Loucy (cell line): Measurements from ENCODE around the gene STRA8.

Experiments
- H2AFZ ChIP-seq: fragments of 200-600 bp; sonication (generic); 2 replicates; pipeline ENCODE4 v1.6.0; 2016; ENCODE audit warnings: antibody characterized with exemption, mild to moderate bottlenecking, low read length, moderate library complexity
- H3F3A ChIP-seq: fragments of 200-600 bp; 2 replicates; pipeline ENCODE4 v1.6.0; 2016; ENCODE audit warnings: antibody characterized with exemption, low read depth, mild to moderate bottlenecking
- H3K27me3 ChIP-seq: fragments of 200-600 bp; sonication (generic); 2 replicates; pipeline ENCODE4 v1.6.1; 2014; ENCODE audit warnings: low read length, mild to moderate bottlenecking; ENCODE audit not compliant: insufficient read depth, poor library complexity, severe bottlenecking
- H3K36me3 ChIP-seq: fragments of 200-600 bp; sonication (generic); 2 replicates; pipeline ENCODE4 v1.6.1; 2016; ENCODE audit warnings: low read length; ENCODE audit not compliant: insufficient read depth
- H3K4me1 ChIP-seq: fragments of 200-600 bp; sonication (generic); 2 replicates; pipeline ENCODE4 v1.5.1; 2014; ENCODE audit warnings: low read length, mild to moderate bottlenecking; ENCODE audit not compliant: insufficient read depth, poor library complexity, severe bottlenecking
- H3K4me2 ChIP-seq: fragments of 200-600 bp; sonication (generic); 2 replicates; pipeline ENCODE4 v1.6.0; 2014; ENCODE audit warnings: antibody characterized with exemption, low read length, low read depth, mild to moderate bottlenecking; ENCODE audit not compliant: poor library complexity, severe bottlenecking
- H3K4me3 ChIP-seq: fragments of 200-600 bp; sonication (generic); 2 replicates; pipeline ENCODE4 v1.5.1; 2014; ENCODE audit warnings: low read length, mild to moderate bottlenecking, mixed read lengths; ENCODE audit not compliant: poor library complexity, severe bottlenecking
- H3K79me2 ChIP-seq: fragments of 200-600 bp; sonication (generic); 2 replicates; pipeline ENCODE4 v1.6.1; 2014; ENCODE audit warnings: low read length; ENCODE audit not compliant: insufficient read depth
- H3K9ac ChIP-seq: fragments of 200-600 bp; sonication (generic); 2 replicates; pipeline ENCODE4 v1.6.0; 2014; ENCODE audit warnings: mild to moderate bottlenecking, low read depth, low read length, moderate library complexity; ENCODE audit not compliant: poor library complexity, severe bottlenecking
- H3K9me2 ChIP-seq: fragments of 200-600 bp; sonication (generic); replicated peaks from 2 replicates; pipeline ENCODE4 v1.6.1; 2016; ENCODE audit warnings: low read depth, low read length, mixed read lengths
- H3K9me3 ChIP-seq: fragments of 200-600 bp; sonication (generic); 2 replicates; pipeline ENCODE4 v1.6.1; 2014; ENCODE audit warnings: mild to moderate bottlenecking, antibody characterized with exemption, low read length, low read depth; ENCODE audit not compliant: insufficient read depth
- H4K20me1 ChIP-seq: fragments of 200-600 bp; sonication (generic); 2 replicates; pipeline ENCODE4 v1.6.0; 2014; ENCODE audit warnings: antibody characterized with exemption, low read length, mild to moderate bottlenecking; ENCODE audit not compliant: insufficient read depth, poor library complexity, severe bottlenecking
- EZH2phosphoT487 ChIP-seq: fragments of 200-600 bp; IDR thresholded peaks from 2 replicates; pipeline ENCODE4 v1.6.1; 2018; ENCODE audit warnings: antibody characterized with exemption, mild to moderate bottlenecking, moderate library complexity, borderline replicate concordance
- TF ChIP-seq, protein P1 (sequence below): fragments of 200-600 bp; sonication (generic); conservative IDR thresholded peaks from 2 replicates; pipeline ENCODE4 v1.5.1; 2014; ENCODE audit warnings: mild to moderate bottlenecking, antibody characterized with exemption, low read length

The STRA8 gene

GRCh38 chr7:135236727-135237126 lies 3.1 kb downstream of the STRA8 start:
- H4K20me1 ChIP-seq = no peaks in the 10 kb centered on the region
- no peak overlapping the region for H3K4me2 ChIP-seq
- H3K9me2 ChIP-seq = no peaks in the 10 kb centered on the region
- no peaks in the 10 kb centered on the region for H3K9me3 ChIP-seq
- H3K36me3 ChIP-seq = no peaks in the 10 kb centered on the region
- no peaks in the 10 kb centered on the region for H3K79me2 ChIP-seq
- H3K9ac ChIP-seq = no peak overlapping the region
- H2AFZ ChIP-seq = no peak overlapping the region
- TF ChIP-seq, protein P1, sequence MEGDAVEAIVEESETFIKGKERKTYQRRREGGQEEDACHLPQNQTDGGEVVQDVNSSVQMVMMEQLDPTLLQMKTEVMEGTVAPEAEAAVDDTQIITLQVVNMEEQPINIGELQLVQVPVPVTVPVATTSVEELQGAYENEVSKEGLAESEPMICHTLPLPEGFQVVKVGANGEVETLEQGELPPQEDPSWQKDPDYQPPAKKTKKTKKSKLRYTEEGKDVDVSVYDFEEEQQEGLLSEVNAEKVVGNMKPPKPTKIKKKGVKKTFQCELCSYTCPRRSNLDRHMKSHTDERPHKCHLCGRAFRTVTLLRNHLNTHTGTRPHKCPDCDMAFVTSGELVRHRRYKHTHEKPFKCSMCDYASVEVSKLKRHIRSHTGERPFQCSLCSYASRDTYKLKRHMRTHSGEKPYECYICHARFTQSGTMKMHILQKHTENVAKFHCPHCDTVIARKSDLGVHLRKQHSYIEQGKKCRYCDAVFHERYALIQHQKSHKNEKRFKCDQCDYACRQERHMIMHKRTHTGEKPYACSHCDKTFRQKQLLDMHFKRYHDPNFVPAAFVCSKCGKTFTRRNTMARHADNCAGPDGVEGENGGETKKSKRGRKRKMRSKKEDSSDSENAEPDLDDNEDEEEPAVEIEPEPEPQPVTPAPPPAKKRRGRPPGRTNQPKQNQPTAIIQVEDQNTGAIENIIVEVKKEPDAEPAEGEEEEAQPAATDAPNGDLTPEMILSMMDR = no peak
- no peak for TF ChIP-seq EZH2phosphoT487
- H3K27me3 ChIP-seq = no peaks in the 10 kb centered on the region
- no peak overlapping the region for H3K4me3 ChIP-seq
- no peaks in the 10 kb centered on the region for H3K4me1 ChIP-seq
- H3F3A ChIP-seq = no peaks in the 10 kb centered on the region

- Histone ChIP-seq H3K9ac (no peak overlapping the region), H3K27me3 (no peaks in the 10 kb centered on the region), H3K9me3 (no peaks in the 10 kb centered on the region), H3K36me3 (no peaks in the 10 kb centered on the region), H3F3A (no peaks in the 10 kb centered on the region), H3K4me2 (no peak overlapping the region), H3K4me1 (no peaks in the 10 kb centered on the region), H4K20me1 (no peaks in the 10 kb centered on the region), H3K79me2 (no peaks in the 10 kb centered on the region), H3K4me3 (no peak overlapping the region), H2AFZ (no peak overlapping the region), H3K9me2 (no peaks in the 10 kb centered on the region)
- no peak for TF ChIP-seq EZH2phosphoT487
- TF ChIP-seq, protein P1 = peak; percentile 59
These were observed 4.6 kb downstream of the STRA8 start for GRCh38 chr7:135238112-135238744.

DNA sequence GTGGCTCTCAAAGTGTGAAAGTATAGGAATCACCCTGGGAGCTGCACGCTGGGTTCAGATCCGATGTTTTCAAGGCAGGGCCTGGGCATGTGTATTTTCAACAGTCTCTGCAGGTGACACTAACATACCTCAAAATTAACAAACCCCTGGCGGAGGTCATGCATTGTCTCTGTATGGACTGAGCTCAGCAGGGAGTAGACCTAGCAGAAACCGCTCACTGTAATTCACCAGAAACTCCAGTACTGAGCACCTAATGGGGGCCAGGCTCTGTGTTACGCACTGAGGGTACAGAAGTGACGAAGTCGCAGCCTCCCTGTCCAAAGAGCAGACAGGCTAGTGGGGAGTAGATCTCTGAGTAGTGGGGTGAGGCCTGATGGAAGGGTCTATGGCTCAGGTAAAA lies 5.6 kb downstream of the STRA8 start:
- H3K27me3 ChIP-seq = no peaks in the 10 kb centered on the region
- H3K79me2 ChIP-seq = no peaks in the 10 kb centered on the region
- H3K9me3 ChIP-seq = no peaks in the 10 kb centered on the region
- no peaks in the 10 kb centered on the region for H3K36me3 ChIP-seq
- H3K9ac ChIP-seq = no peak overlapping the region
- H3K4me2 ChIP-seq = no peak overlapping the region
- H3F3A ChIP-seq = no peaks in the 10 kb centered on the region
- H2AFZ ChIP-seq = no peak overlapping the region
- H3K9me2 ChIP-seq = no peaks in the 10 kb centered on the region
- TF ChIP-seq EZH2phosphoT487 = no peak
- TF ChIP-seq, protein P1 = no peak
- no peaks in the 10 kb centered on the region for H4K20me1 ChIP-seq
- H3K4me1 ChIP-seq = no peaks in the 10 kb centered on the region
- no peak overlapping the region for H3K4me3 ChIP-seq
